ENCODE data around the gene FBXL7.

- no peak for TF ChIP-seq CTCF (IDR thresholded peaks at IDR 0.05; ENCODE audit: poor library complexity, severe bottlenecking)
- no peak for TF ChIP-seq POLR2AphosphoS5 (IDR thresholded peaks at IDR 0.05)
These were observed 49.5 kb upstream of the FBXL7 start for GRCh38 chr5:15450473-15450872.
